GM18526 (cell line): ENCODE measurements around the gene JAM3.

Source experiments
- POLR2A ChIP-seq: IDR thresholded peaks from 3 replicates; pipeline ENCODE4 v1.6.1; 2011; ENCODE audit not compliant: insufficient read length; ENCODE audit errors: extremely low read depth

The JAM3 gene

GRCh38 chr11:134066943-134067885, 1.7 kb upstream of the JAM3 start:
- no peak for TF ChIP-seq POLR2A

DNA sequence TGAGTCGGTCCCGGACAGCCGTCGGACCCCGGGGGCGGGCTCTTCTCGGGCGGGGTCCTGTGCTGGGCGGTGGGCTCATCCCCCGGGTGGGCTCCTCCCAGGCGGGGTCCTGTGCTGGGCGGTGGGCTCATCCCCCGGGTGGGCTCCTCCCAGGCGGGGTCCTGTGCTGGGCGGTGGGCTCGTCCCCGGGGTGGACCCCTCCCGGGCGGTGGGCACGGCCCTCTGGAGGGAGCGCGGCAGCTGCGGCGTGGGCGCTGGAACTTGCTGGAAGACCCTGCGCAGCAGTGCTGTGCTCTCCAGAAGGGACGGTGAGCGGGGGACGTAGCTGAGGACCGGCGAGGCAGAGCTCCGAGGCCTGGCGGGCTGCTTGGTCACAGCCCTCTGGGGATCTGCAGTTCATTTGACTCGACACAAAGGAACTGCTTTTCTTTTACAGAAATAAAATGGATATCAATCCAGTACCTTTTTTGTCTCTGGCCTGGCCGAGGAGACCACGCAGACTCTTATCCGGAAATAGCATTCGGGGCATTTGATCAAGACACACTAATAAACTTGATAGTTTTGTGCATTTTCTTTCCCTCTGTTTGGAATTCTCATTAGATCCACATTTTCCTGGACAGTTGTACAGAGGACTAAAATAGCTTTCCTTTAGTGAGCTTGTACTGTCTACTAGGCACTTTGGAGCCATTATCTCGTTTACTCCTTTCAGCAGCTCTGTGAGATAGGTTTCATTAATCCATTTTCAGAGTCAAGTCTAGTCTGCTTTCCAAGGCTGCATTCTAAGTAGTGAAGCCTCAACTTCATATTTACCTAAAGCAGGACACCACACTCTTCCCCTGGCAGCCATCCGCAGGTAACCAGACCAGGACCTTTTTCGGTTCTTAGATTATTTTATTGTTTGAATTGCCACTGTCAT, 812 bp downstream of the JAM3 start:
- TF ChIP-seq POLR2A, result no peak

DNA sequence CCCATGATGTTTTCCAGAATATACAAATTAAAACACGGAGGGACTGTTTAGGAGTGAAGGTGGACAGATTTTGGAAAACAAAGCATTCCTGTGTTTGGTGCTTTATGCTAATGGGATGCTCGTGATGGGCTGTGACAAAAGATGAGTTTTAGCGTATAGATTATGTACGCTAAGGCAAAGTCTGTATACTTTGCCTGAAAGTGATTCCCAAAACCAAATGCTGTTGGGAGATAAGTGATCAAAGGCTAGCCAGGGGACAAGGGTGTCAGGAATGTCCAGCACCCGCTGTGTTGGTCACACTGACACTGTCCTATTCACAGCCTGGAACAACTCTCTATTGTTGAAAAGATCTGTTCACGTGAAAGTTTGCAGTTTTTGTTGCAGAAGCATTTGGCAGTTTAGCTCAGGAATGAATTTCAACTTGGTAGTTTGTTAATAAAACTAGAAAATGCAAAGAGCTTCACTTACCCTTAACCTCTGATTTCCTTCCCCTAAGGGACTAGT, 1.5 kb downstream of the JAM3 start:
- no peak for TF ChIP-seq POLR2A

- no peak for TF ChIP-seq POLR2A
Observed at GRCh38 chr11:134071306-134071705, 2.4 kb downstream of the JAM3 start.

GRCh38 chr11:134071766-134072402, 3.0 kb downstream of the JAM3 start:
- no peak for TF ChIP-seq POLR2A

DNA sequence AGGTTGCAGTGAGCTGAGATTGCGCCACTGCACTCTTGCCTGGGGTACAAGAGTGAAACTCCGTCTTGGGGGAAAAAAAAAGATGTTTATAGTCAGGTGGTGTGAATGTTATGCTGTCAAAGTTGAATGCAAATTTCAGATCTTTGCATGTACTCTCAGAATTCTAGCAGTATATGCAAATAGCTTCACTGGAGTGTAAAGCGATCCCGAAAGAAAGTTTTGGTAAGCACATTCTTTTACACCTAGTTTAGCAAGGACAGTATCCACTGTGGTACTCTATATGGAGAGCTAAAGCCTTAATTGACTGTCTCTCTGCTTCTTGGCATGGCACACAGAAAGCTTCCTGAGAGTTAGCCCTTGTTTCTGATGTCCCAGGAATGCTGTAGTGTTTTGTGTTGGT, 4.0 kb downstream of the JAM3 start:
- no peak for TF ChIP-seq POLR2A

DNA sequence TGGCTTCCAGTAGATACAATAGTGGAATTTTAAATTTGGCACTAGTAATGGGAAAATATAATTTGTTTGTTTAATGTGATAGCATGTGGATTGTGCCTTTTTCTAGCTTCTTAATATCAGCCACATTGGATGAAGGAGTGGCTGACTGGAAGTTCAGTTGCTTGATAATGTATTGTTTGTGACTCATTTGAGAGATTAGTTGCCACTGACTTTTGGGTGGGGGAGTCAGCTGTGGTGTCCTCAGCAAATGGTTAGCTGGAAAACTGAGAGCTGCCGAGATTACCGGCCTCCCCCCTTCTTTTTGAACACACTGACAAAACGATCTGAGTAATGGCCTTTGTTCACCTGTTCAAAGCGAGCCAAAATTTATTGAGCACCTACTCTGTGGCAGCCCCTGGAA, 5.5 kb downstream of the JAM3 start:
- no peak for TF ChIP-seq POLR2A

DNA sequence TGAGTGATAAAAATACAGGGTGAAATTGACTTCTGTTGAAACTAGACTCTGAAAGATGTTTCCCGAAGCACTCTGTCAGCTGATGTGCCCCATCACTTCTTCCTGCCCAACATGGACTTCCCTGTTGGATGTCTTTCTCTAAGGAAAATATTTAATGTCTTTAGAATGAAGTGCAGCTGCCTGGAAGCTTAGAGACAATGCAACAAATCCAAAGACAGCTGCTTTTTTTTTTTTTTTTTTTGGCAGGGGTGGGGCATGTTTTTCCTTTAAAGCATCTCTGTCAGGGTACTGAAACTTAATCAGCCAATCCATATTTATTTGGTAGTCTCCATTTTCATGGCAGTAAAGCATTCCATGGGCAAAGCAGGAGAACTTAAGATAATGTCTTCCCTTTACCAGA, 5.9 kb downstream of the JAM3 start:
- no peak for TF ChIP-seq POLR2A

DNA sequence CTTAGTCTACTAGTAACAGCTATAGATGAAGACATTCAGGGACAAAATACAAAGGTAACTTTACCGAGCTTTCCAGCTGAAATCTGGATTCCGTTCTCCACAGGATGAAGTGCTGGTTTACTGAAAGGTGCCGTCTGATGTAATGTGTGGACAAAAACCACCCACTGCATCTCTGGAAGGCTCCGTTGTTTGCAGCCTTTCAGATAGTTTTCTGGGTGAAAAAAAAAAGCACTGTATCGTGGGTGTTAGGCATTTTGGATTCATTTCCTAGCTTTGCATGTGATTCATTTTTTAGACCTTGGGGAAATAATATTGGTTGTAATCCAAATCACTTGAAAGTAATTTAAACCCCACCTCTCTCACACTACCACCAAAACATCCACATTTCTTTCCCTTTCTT, 10.4 kb downstream of the JAM3 start:
- no peak for TF ChIP-seq POLR2A

- TF ChIP-seq POLR2A, result no peak
Observed at GRCh38 chr11:134082990-134083389, 14.1 kb downstream of the JAM3 start.

GRCh38 chr11:134086376-134086775, 17.5 kb downstream of the JAM3 start:
- no peak for TF ChIP-seq POLR2A

GRCh38 chr11:134097166-134097565, 28.3 kb downstream of the JAM3 start:
- no peak for TF ChIP-seq POLR2A

- no peak for TF ChIP-seq POLR2A
Observed at GRCh38 chr11:134098566-134099184, 29.8 kb downstream of the JAM3 start.

DNA sequence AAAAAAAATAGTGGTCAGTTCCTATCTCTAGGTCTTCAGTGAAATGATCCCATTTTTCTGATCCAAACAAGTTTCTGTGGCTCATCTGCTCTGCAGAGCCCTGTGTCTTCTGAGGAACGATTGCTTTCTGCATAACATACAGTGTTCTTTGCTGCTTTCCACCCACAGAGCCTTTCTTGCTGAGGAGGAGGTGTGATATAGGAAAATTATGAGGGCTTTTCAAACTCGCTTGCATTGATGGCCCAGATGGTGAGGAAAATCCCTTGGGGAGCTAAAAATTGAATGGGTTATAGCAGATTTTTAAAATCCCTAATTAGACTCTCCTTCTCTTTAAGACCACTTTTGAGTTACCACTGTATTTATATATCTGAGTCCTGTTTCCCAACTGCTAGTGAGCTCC, 31.3 kb downstream of the JAM3 start:
- TF ChIP-seq POLR2A, result no peak

DNA sequence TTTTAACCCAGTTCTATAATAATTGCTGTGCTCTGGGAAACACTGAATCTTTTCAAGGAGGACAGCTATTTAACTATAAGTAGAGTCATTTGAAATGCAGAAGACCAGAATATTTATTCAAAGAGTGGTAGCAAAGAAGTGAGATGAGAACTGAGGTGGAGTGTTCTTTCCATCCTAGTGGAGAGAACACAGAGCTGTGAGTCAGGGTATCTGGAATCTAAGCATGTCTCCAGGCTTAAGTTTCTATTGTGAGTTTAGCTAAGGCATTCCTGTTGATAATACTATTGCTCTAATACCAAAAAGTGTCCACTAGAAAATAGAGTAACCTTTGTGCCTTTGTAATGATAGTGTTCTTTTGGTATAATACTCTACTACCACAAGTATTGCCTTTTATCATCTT, 32.4 kb downstream of the JAM3 start:
- no peak for TF ChIP-seq POLR2A
